Stimulated activated CD8-positive, alpha-beta memory T cell treated with anti-CD3 and anti-CD28 coated beads, Interleukin-12 subunit alpha, Interleukin-12 subunit beta, amount 100 ng/mL, for 24 hours (primary cell): ENCODE measurements around the gene PLK3.
"Not testable (repeated sequence)": the region's sequence is repeated elsewhere in the genome, so short reads cannot be mapped to it uniquely, and the experiment has no call there.

ENCODE experiments used
- DNase-seq: peaks from one replicate; pipeline ENCODE4 v3.0.0-alpha.2; 2020; ENCODE audit errors: extremely low read depth

The PLK3 gene

GRCh38 chr1:44828003-44828651, 27.9 kb downstream of the PLK3 start:
- no peak for DNase-seq

- no peak for DNase-seq
Observed at GRCh38 chr1:44828841-44829440, 28.8 kb downstream of the PLK3 start.

DNA sequence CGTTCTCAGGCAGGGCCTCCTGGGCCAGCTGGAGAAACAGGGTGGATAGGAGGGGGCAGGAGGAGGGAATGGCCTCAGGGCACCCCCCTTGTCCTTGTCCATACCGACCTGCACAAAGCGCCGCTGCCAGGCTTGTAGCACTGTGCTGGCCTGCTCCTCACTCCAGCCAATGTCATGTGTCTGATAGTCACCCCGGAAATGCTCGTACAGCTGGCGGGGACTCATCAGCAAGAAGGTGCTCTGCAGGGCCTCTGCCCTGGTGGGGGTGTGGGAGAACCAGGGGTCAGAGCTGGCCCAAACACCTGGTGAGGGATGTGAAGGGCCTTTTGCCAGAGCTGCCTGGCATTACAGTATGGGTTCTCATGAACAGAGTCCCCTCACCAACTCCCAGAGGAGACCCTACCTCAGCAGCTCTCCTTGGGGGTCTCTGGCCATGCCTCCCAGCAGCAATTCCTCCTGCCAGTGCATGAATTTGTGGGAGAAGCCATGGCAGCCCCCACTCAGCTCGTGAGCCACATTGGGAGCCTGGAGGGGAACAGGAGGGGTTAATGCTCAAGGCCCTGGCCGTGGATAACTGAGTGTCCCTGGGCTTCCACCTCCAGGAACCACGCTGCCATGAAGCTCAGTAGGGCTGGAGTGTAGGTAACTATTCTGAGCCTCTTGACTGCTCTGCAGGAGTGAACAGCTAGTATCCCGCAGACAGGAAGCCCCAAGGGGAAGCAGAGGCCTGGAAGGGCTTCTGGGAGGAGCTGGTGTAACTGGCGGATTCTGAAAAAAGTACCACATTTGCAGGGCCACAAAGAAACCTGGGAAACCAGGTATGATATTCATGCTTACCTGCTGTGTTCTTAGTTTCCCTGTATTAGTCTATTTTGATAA, 29.6 kb downstream of the PLK3 start:
- DNase-seq: no peak

- DNase-seq: no peak
Observed at GRCh38 chr1:44830900-44831304, 30.7 kb downstream of the PLK3 start.

DNA sequence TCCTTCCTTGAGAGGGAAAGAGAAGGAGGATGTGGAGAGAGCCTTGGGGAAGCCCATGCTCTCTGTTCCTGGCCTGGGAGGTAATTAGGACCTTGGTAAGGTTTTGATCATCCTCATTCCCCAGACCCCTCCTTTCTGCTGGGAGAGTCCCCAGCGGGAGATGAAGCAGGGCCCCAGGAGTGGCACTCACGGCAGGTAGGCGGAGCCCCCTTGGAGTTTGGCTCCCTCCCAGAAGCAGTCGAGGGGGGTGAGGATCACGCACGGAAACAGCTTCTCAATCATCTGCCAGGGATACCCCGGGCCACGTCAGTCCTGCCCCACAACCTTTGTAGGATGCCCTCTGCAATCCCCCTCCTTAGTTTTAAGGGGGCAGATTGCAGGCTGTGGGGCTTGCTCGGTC, 31.3 kb downstream of the PLK3 start:
- DNase-seq: no peak

- no peak for DNase-seq
Observed at GRCh38 chr1:44832056-44832705, 32.0 kb downstream of the PLK3 start.

DNA sequence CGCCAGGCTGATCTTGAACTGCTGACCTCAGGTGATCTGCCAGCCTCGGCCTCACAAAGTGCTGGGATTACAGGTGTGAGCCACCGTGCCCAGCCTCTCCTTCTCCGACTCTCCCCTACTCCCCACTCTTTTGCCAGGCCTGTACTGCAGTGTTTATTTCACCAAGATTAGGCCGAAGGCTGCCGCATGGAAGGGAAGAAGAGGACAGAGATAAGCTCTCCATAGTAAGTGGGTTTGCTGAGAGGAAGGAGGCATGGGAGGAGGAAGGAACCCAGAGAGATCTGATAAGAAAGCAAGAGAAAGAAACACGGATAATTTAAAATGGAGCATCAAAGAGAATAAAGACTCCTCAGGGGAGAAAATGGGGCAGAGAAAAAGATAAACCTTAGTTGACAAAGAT, 34.2 kb downstream of the PLK3 start:
- no peak for DNase-seq

DNA sequence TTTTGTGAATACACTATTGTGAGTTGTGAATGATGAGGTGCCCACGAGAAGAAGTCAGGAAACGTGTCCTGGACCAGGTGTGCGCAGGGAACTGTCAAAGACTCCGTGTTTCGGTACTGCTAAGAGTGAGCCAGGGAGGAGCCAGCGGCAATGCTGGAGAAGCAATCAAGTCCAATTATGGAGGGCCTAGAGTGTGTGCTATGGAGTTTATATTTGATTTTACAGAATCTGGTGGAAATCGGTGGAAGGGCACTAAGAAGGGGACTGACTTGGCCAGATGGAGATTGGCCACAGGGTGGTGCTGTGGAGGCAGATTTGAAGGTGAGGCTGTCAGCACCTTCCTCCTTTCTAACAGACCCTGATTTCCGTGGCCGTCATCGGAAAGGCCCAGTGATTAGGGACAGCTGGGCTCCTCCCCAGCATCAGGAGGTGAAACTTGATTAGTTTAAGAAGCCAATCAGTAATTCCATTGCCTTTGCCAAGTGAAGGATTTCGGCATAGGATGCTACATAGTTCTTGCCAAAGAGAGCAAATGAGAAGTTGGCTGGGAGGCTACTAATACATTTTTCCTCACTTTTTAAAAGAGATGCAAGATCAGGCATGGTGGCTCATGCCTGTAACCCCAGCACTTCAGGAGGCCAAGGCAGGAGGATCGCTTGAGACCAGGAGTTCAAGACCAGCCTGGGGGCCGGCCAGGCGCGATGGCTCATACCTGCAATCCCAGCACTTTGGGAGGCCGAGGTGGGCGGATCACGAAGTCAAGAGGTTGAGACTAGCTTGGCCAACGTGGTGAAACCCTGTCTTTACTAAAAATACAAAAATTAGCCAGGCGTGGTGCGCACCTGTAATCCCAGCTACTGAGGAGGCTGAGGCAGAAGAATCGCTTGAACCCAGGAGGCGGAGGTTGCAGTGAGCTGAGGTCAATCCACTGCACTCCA, 35.8 kb downstream of the PLK3 start:
- peak; percentile 59 for DNase-seq

GRCh38 chr1:44838294-44838693, 38.1 kb downstream of the PLK3 start:
- DNase-seq: not testable (repeated sequence)

- DNase-seq: no peak
Observed at GRCh38 chr1:44839576-44839975, 39.4 kb downstream of the PLK3 start.

GRCh38 chr1:44842486-44842861, 42.3 kb downstream of the PLK3 start:
- no peak for DNase-seq

DNA sequence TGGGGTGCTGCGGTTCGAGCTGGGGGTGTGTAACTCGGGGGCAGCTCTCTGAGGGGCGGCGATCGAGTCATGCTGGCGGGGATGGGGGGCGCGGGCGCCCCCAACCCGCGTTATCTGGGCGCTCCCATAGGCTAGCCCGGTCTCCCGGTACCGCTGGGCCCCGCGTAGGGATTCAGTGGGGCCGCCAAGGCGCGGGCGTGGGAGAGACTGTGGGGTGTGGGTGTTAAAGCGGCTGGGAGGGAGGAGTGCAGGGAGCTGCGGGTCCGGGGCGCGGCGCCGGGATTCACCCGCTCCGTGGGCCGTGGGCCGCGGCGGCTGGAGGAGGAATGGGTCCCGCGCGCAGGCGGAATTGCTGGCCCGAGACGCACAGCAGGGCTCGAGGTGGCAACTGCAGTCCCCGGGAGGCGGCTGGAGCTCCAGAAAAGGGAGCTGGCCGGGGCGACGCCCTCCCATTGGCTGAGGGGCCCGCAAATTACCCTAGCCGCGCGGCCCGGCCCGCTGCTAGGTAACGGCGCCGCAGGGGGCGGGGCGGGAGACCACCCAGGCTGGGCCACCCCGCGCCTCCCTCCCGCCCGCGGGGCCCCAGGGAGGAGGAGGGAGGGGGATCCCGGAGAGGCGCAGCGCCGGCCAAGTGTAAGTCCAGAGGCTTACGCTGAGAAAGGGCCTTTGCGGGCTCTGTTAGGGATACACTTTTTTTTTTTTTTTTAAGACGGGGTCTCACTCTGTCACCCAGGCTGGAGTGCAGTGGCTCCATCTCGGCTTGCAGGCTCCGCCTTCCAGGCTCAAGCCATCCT, 42.9 kb downstream of the PLK3 start, which contains the start of gene PTCH2:
Gene PTCH2, minus strand, starts transcription at position 392 of the 794 bp plus-strand sequence. Its CDS starts 321 bp downstream, at position 71.
- no peak for DNase-seq

GRCh38 chr1:44846985-44847384, 46.8 kb downstream of the PLK3 start:
- DNase-seq: no peak

DNA sequence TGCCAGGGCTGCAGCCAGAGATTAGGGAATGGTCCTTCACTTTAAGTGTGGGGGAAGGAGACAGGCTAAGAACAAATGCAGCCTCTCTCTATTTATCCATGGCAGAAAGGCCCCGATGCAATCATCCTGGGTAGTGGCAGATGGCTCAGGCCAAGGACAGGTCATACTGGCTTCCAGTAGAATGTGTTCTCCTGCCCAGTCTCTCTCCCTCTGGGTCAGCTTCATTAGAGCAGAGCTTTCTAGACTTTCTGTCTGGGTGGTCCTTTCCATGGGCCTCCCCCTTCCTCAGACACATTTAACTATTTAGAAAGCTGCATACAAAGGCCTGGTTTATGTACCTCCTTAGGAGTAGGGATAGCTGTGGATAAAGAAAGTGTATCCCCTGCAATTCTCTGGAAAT, 47.7 kb downstream of the PLK3 start:
- DNase-seq: no peak

DNA sequence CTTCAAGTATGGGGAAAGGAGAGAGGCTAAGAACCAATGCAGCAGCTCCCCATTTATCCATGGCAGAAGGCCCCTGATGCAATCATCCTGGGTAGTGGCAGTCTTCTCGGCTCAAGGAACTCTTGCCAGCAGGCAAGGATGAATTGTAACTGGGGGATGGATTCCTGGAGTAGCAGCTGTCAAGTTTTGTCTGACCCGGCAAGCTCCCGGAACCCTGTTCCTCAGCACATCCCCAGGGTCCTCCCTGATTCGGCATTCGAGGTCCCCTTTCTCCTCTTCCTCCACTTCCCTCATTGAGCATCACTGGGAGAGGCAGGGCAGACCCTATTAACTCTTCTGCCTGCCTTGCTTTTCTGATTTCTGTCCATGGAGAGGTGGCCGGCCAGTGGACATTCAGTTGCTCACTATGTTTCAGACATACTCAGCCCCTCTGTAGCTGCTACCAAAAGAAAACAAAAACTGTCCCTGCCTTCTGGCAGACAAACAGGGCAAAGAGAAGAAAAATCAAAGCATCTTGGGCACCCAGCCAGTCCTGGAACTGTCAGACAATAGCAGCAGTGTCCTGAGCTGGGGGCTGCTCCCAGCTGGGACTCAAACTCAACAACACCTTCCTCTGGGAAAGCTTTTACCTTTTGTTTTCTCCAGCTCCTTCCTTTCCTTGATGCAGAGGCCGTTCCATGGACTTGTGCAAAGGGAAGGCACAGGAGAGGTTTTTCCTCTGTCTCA, 48.4 kb downstream of the PLK3 start:
- DNase-seq: no peak

- DNase-seq: no peak
Observed at GRCh38 chr1:44849575-44850132, 49.5 kb downstream of the PLK3 start.

- DNase-seq: no peak
Observed at GRCh38 chr1:44851308-44851707, 51.1 kb downstream of the PLK3 start.

- DNase-seq: no peak
Observed at GRCh38 chr1:44853201-44853600, 53.0 kb downstream of the PLK3 start.

DNA sequence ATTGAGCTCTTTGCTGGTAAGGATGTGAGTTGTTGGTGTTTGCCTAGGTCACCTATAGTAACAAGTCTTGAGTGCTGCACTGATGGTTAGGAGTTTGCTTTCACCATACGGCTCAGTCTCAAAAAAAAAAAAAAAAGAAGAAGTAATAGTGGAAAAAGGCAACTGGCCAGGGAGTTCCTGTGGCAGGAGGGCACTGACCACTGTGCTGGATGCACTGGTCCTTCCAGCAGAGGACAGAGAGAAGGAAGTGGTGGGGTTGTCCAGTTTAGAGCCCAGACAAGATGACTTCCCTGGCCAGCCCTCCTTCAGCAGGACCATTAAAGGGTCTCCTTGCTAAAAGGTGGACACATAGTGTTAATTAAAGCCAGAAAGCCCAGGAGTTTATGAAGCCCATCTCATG, 54.8 kb downstream of the PLK3 start:
- DNase-seq: no peak
